Skin epidermis (tissue), 12 donors: ENCODE data around the gene EIF4B.

Experiments
- H3K27ac ChIP-seq, 21 experiments: fragments of 200-600 bp; sonication (generic) in 11 of 21; one replicate each; pipeline ENCODE4 v1.5.0; 2020; ENCODE audit warnings: mild to moderate bottlenecking in 3 of 21, inconsistent platforms in 2 of 21, moderate library complexity in 2 of 21
- H3K4me3 ChIP-seq, 7 experiments: fragments of 200-600 bp; sonication (generic) in 2 of 7; one replicate each; pipeline ENCODE4 v1.5.0; 2020; ENCODE audit warnings: inconsistent platforms in 2 of 7, mild to moderate bottlenecking in 2 of 7, moderate library complexity in 1 of 7

EIF4B gene

GRCh38 chr12:53064613-53065436, 58.6 kb downstream of the EIF4B start:
- Histone ChIP-seq H3K27ac (peak overlapping the region in 9 of 21 experiments; percentile 3 to 65 (median 49)), H3K4me3 (no peak overlapping the region)

- H3K4me3 ChIP-seq, result no peak overlapping the region
- peak overlapping the region in 8 of 21 experiments; percentile 3 to 65 (median 45) for H3K27ac ChIP-seq
Observed at GRCh38 chr12:53065470-53065869, 59.2 kb downstream of the EIF4B start.

GRCh38 chr12:53065975-53066931, 60.0 kb downstream of the EIF4B start:
- Histone ChIP-seq H3K4me3 (no peak overlapping the region), H3K27ac (peak overlapping the region in 9 of 21 experiments; percentile 10 to 66 (median 49))

- no peak overlapping the region for H3K4me3 ChIP-seq
- no peak overlapping the region for H3K27ac ChIP-seq
Observed at GRCh38 chr12:53067074-53067992, 61.1 kb downstream of the EIF4B start.

GRCh38 chr12:53067993-53068770, 61.9 kb downstream of the EIF4B start:
- peak overlapping the region in 5 of 21 experiments; percentile 9 to 66 (median 21) for H3K27ac ChIP-seq
- no peak overlapping the region for H3K4me3 ChIP-seq

GRCh38 chr12:53068811-53069585, 62.7 kb downstream of the EIF4B start:
- Histone ChIP-seq H3K27ac (peak overlapping the region in 8 of 21 experiments; percentile 9 to 66 (median 26)), H3K4me3 (no peak overlapping the region)

GRCh38 chr12:53069621-53070410, 63.6 kb downstream of the EIF4B start:
- Histone ChIP-seq H3K27ac (peak overlapping the region in 8 of 21 experiments; percentile 17 to 52 (median 29)), H3K4me3 (no peak overlapping the region)

- Histone ChIP-seq H3K4me3 (no peak overlapping the region), H3K27ac (peak overlapping the region in 9 of 21 experiments; percentile 18 to 73 (median 43))
Observed at GRCh38 chr12:53070877-53071492, 64.7 kb downstream of the EIF4B start.

GRCh38 chr12:53071591-53072551, 65.6 kb downstream of the EIF4B start:
- peak overlapping the region in 12 of 21 experiments; percentile 16 to 73 (median 43) for H3K27ac ChIP-seq
- H3K4me3 ChIP-seq, result no peak overlapping the region

- Histone ChIP-seq H3K4me3 (no peak overlapping the region), H3K27ac (peak overlapping the region in 3 of 21 experiments; percentile 15 to 38 (median 24))
Observed at GRCh38 chr12:53073881-53074280, 67.6 kb downstream of the EIF4B start.

- H3K27ac ChIP-seq, result peak overlapping the region in 4 of 21 experiments; percentile 5 to 38 (median 20)
- H3K4me3 ChIP-seq, result no peak overlapping the region
Observed at GRCh38 chr12:53074283-53074998, 68.2 kb downstream of the EIF4B start.

- no peak overlapping the region for H3K4me3 ChIP-seq
- no peak overlapping the region for H3K27ac ChIP-seq
Observed at GRCh38 chr12:53074999-53075370, 68.7 kb downstream of the EIF4B start.

- Histone ChIP-seq H3K4me3 (no peak overlapping the region), H3K27ac (peak overlapping the region in 1 of 21 experiments; percentile 24)
Observed at GRCh38 chr12:53076461-53076860, 70.2 kb downstream of the EIF4B start.

GRCh38 chr12:53077030-53077429, 70.8 kb downstream of the EIF4B start:
- Histone ChIP-seq H3K27ac (no peak overlapping the region), H3K4me3 (no peak overlapping the region)
